Putamen (tissue), 1 donor: Measurements from ENCODE around the gene SPATA31C1.
"Not testable (repeated sequence)": the region's sequence is repeated elsewhere in the genome, so short reads cannot be mapped to it uniquely, and the experiment has no call there.

Experiments used
- DNase-seq: peaks from one replicate; pipeline ENCODE4 v3.0.0-alpha.2; 2016; ENCODE audit warnings: low spot score

Gene SPATA31C1

GRCh38 chr9:87886933-87887505, 30.7 kb upstream of the SPATA31C1 start:
- no peak for DNase-seq

- no peak for DNase-seq
These were observed 29.9 kb upstream of the SPATA31C1 start for GRCh38 chr9:87887661-87888480.

GRCh38 chr9:87888501-87888900, 29.3 kb upstream of the SPATA31C1 start:
- DNase-seq, result no peak

- DNase-seq, result no peak
These were observed 28.5 kb upstream of the SPATA31C1 start for GRCh38 chr9:87889065-87889881.

- no peak for DNase-seq
These were observed 27.9 kb upstream of the SPATA31C1 start for GRCh38 chr9:87889882-87890252.

- no peak for DNase-seq
These were observed 26.9 kb upstream of the SPATA31C1 start for GRCh38 chr9:87890837-87891236.

- DNase-seq, result no peak
These were observed 26.0 kb upstream of the SPATA31C1 start for GRCh38 chr9:87891754-87892153.

GRCh38 chr9:87892956-87893355, 24.8 kb upstream of the SPATA31C1 start:
- no peak for DNase-seq

- no peak for DNase-seq
These were observed 22.6 kb upstream of the SPATA31C1 start for GRCh38 chr9:87894998-87895625.

GRCh38 chr9:87896891-87897290, 20.9 kb upstream of the SPATA31C1 start:
- no peak for DNase-seq

GRCh38 chr9:87898151-87898550, 19.6 kb upstream of the SPATA31C1 start:
- DNase-seq, result no peak

GRCh38 chr9:87902371-87902770, 15.4 kb upstream of the SPATA31C1 start:
- DNase-seq, result not testable (repeated sequence)

- no peak for DNase-seq
These were observed 8.3 kb upstream of the SPATA31C1 start for GRCh38 chr9:87909310-87910041.

- no peak for DNase-seq
These were observed 6.9 kb upstream of the SPATA31C1 start for GRCh38 chr9:87910821-87911220.

- DNase-seq, result not testable (repeated sequence)
These were observed 1.3 kb downstream of the SPATA31C1 start for GRCh38 chr9:87919013-87919412.

- DNase-seq, result not testable (repeated sequence)
These were observed 3.8 kb downstream of the SPATA31C1 start for GRCh38 chr9:87921561-87921960.

- DNase-seq, result not testable (repeated sequence)
These were observed 5.2 kb downstream of the SPATA31C1 start for GRCh38 chr9:87923012-87923411.

- not testable (repeated sequence) for DNase-seq
These were observed 7.1 kb downstream of the SPATA31C1 start for GRCh38 chr9:87924851-87925250.

- not testable (repeated sequence) for DNase-seq
These were observed 11.4 kb downstream of the SPATA31C1 start for GRCh38 chr9:87929152-87929551.

GRCh38 chr9:87934444-87934843, 16.7 kb downstream of the SPATA31C1 start:
- not testable (repeated sequence) for DNase-seq

- DNase-seq, result not testable (repeated sequence)
These were observed 19.6 kb downstream of the SPATA31C1 start for GRCh38 chr9:87937352-87937751.
